Measurements from ENCODE around the gene TMEM108. TPM values are rescaled to one million over a fixed set of nuclear protein-coding genes. Genes with fewer than 3 reads are reported as not detected.
A peak's percentile ranks its signal among the peaks of the same experiment; 100 is the strongest.

Gene TMEM108
- total and polyA plus RNA-seq, 2 of the 4 experiments (the other 2 are of a cell fraction) = 0.18 to 2.2 TPM

GRCh38 chr3:133137042-133137996 is 99.1 kb downstream of the TMEM108 start:
- Histone ChIP-seq H3K9ac (ENCODE audit: low read depth, low read length) (no peak overlapping the region), H3K79me1 (ENCODE audit: low read depth in 1 of 2, low read length in 2 of 2) (no peaks in the 10 kb centered on the region), H4K91ac (ENCODE audit: insufficient read depth, low read depth, low read length) (no peak overlapping the region), H3K27ac (ENCODE audit: insufficient read depth, low read length) (no peak overlapping the region), H2BK120ac (ENCODE audit: low read depth, low read length) (no peak overlapping the region), H2AFZ (replicated peaks; ENCODE audit: low read length, poor library complexity) (no peak overlapping the region), H3K9me1 (ENCODE audit: insufficient read depth, low read length) (no peaks in the 10 kb centered on the region), H2BK15ac (ENCODE audit: low read depth, low read length) (no peak overlapping the region), H3K18ac (ENCODE audit: low read depth, low read length) (no peak overlapping the region), H3K56ac (ENCODE audit: extremely low read depth, insufficient read depth, low read length) (no peak overlapping the region), H4K20me1 (ENCODE audit: insufficient read depth, low read length) (no peaks in the 10 kb centered on the region), H3K4ac (ENCODE audit: low read depth, low read length) (no peak overlapping the region), H3K27me3 (ENCODE audit: control insufficient read depth, insufficient read depth, low read length) (no peaks in the 10 kb centered on the region), H2BK20ac (ENCODE audit: low read depth, low read length) (no peak overlapping the region), H3K4me3 (ENCODE audit: insufficient read depth, low read depth, low read length) (no peak overlapping the region), H3K14ac (replicated peaks; ENCODE audit: low read depth, low read length) (no peak overlapping the region), H3K9me3 (ENCODE audit: control insufficient read depth, insufficient read depth, low read length) (no peaks in the 10 kb centered on the region), H3K4me2 (ENCODE audit: low read depth, low read length) (no peak overlapping the region), H3K4me1 (ENCODE audit: control insufficient read depth, insufficient read depth, low read length) (no peaks in the 10 kb centered on the region), H4K5ac (ENCODE audit: low read depth, low read length) (no peak overlapping the region), H2AK9ac (replicated peaks; ENCODE audit: low read depth, low read length, poor library complexity) (no peak overlapping the region), H3K36me3 (ENCODE audit: control insufficient read depth, insufficient read depth, low read length) (no peaks in the 10 kb centered on the region), H3K23ac (ENCODE audit: low read depth, low read length) (no peak overlapping the region), H2AK5ac (ENCODE audit: low read depth, low read length) (no peak overlapping the region), H4K8ac (ENCODE audit: low read depth in 2 of 2, low read length in 2 of 2) (no peak overlapping the region), H2BK5ac (ENCODE audit: low read depth, low read length, poor library complexity, severe bottlenecking) (no peak overlapping the region)
- intact Hi-C loops (cut with micrococcal nuclease) (no loop called here), in situ Hi-C loops (cut with MboI; ENCODE audit: low sequenced_read_pairs) (no loop called here), dilution Hi-C loops (cut with HindIII; ENCODE audit: low sequenced_read_pairs, unreplicated experiment) (no loop called here)
- ChIA-PET POLR2A (ENCODE audit: unreplicated experiment) (no interaction called here), CTCF (interaction anchor here (0.6 kb wide), 1 partner anchor 637 kb away, joined by 6 read pairs; no protein-coding TSS in a partner anchor)
- peak; percentile 62 for TF ChIP-seq CEBPB (IDR thresholded peaks at IDR 0.05; ENCODE audit: low read depth, low read length)
- no peak for TF ChIP-seq ELK1 (IDR thresholded peaks at IDR 0.05; ENCODE audit: borderline replicate concordance, low read depth, low read length)
- no TSS peak for BruUV-seq (replicated peaks)
- 87% methylated on average over 6 of the region's 12 CpGs; no CpG with 5 or more reads in 1 of the 2 experiments for WGBS, 2 experiments (ENCODE audit: extremely low coverage in 2 of 2, insufficient read length in 1 of 2)
- no peak for DNase-seq
- no peak for ATAC-seq (ENCODE audit: low read depth)
